Fibroblast of pulmonary artery (primary cell): Measurements from ENCODE around the gene MMP28.

Experiments used
- DNase-seq: peaks from one replicate; pipeline ENCODE4 v3.0.0-alpha.2; 2010; ENCODE audit warnings: low read depth
- H3K4me3 ChIP-seq: replicated peaks from 2 replicates; pipeline ENCODE4 v1.5.1; 2011; ENCODE audit warnings: low read depth, mild to moderate bottlenecking, control low read depth, low read length, moderate library complexity
- TF ChIP-seq, protein P1 (sequence below): IDR thresholded peaks from 2 replicates; pipeline ENCODE4 v1.5.1; 2011; ENCODE audit warnings: mild to moderate bottlenecking, control low read depth, low read length, inconsistent platforms; ENCODE audit errors: missing control alignments

MMP28 gene

GRCh38 chr17:35716897-35717465 lies 78.5 kb downstream of the MMP28 start:
- TF ChIP-seq, protein P1, sequence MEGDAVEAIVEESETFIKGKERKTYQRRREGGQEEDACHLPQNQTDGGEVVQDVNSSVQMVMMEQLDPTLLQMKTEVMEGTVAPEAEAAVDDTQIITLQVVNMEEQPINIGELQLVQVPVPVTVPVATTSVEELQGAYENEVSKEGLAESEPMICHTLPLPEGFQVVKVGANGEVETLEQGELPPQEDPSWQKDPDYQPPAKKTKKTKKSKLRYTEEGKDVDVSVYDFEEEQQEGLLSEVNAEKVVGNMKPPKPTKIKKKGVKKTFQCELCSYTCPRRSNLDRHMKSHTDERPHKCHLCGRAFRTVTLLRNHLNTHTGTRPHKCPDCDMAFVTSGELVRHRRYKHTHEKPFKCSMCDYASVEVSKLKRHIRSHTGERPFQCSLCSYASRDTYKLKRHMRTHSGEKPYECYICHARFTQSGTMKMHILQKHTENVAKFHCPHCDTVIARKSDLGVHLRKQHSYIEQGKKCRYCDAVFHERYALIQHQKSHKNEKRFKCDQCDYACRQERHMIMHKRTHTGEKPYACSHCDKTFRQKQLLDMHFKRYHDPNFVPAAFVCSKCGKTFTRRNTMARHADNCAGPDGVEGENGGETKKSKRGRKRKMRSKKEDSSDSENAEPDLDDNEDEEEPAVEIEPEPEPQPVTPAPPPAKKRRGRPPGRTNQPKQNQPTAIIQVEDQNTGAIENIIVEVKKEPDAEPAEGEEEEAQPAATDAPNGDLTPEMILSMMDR, result no peak

DNA sequence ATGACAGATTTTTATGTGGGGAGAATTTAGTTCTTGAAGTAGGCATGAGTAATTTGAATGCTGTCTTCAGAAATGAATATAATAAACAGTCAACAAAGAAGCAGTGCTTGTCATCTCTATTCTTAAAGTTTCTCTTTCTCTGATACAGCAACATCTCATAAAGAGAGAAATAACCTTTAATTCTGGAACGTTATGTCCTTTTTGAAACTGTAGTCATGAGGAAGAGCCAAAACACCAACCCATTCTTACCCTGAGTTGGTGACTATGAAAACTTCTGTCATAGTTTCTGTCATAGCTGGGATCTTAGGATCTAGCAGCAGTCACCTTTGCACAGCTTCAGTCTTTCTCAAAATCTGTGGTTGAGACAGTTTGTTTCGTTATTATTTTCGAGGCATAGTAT lies 79.3 kb downstream of the MMP28 start:
- no peak overlapping the region for H3K4me3 ChIP-seq
- TF ChIP-seq, protein P1, result no peak
- DNase-seq, result no peak

More at GRCh38 chr17:35716897-35717465, 78.5 kb downstream of the MMP28 start:
- no peak overlapping the region for H3K4me3 ChIP-seq
- peak; percentile 23 for DNase-seq
